Spleen (tissue), 11 donors: ENCODE results near the gene WDR77. TPM values are rescaled to one million over a fixed set of nuclear protein-coding genes. Genes with fewer than 3 reads are reported as not detected.

Source experiments
- DNase-seq: peaks from one replicate; pipeline ENCODE4 v3.0.0-alpha.2; 2020
- H3K27ac ChIP-seq, 8 donors: fragments of 200-600 bp; sonication (generic) in 7 of 8; 1 replicate in 4 of 8; 2 replicates in 4 of 8; pipeline versions ENCODE4 v1.5.0 to v1.8.0; 2016 to 2021; ENCODE audit warnings: inconsistent platforms in 4 of 8, mild to moderate bottlenecking in 4 of 8, moderate library complexity in 1 of 8
- H3K27me3 ChIP-seq, 7 donors: fragments of 200-600 bp; sonication (generic) in 6 of 7; replicated peaks in 1 of 7; 1 replicate in 4 of 7; 2 replicates in 3 of 7; pipeline versions ENCODE4 v1.5.0 to v1.8.0; 2016 to 2021; ENCODE audit warnings: inconsistent platforms in 3 of 7, mild to moderate bottlenecking in 1 of 7
- H3K36me3 ChIP-seq, 6 donors: fragments of 200-600 bp; sonication (generic) in 5 of 6; 1 replicate in 4 of 6; 2 replicates in 2 of 6; pipeline versions ENCODE4 v1.5.0 to v1.8.0; 2016 to 2021; ENCODE audit warnings: inconsistent platforms in 2 of 6
- H3K4me1 ChIP-seq, 6 donors: fragments of 200-600 bp; sonication (generic) in 5 of 6; 1 replicate in 3 of 6; 2 replicates in 3 of 6; pipeline versions ENCODE4 v1.5.0 to v1.8.0; 2016 to 2021; ENCODE audit warnings: inconsistent platforms in 3 of 6
- H3K4me3 ChIP-seq, 8 donors: fragments of 200-600 bp; sonication (generic) in 7 of 8; 1 replicate in 4 of 8; 2 replicates in 4 of 8; pipeline versions ENCODE4 v1.5.0 to v1.8.0; 2016 to 2021; ENCODE audit warnings: inconsistent platforms in 4 of 8, mild to moderate bottlenecking in 4 of 8, moderate library complexity in 2 of 8
- H3K9me3 ChIP-seq, 8 donors: fragments of 200-600 bp; sonication (generic) in 7 of 8; 1 replicate in 4 of 8; 2 replicates in 4 of 8; pipeline versions ENCODE4 v1.5.0 to v1.8.0; 2016 to 2021; ENCODE audit warnings: inconsistent platforms in 4 of 8
- CTCF ChIP-seq, 11 experiments: fragments of 200-600 bp in 7 of 11; fragments of 450-650 bp in 4 of 11; sonication (generic) in 4 of 11; IDR thresholded peaks in 8 of 11; conservative IDR thresholded peaks in 3 of 11; 1 replicate in 7 of 11; 2 replicates in 4 of 11; pipeline versions ENCODE4 v1.4.0 to v1.8.0; 2016 to 2021; ENCODE audit warnings: antibody characterized with exemption in 11 of 11, inconsistent platforms in 4 of 11, mild to moderate bottlenecking in 1 of 11
- POLR2A ChIP-seq, 3 donors: fragments of 450-650 bp; IDR thresholded peaks; one replicate each; pipeline ENCODE4 v1.5.1; 2017; ENCODE audit warnings: antibody characterized with exemption in 3 of 3, mild to moderate bottlenecking in 1 of 3
- POLR2AphosphoS5 ChIP-seq, 3 donors: sonication (generic); formaldehyde crosslinking; IDR thresholded peaks; one replicate each; pipeline ENCODE4 v1.5.1; 2017; ENCODE audit warnings: antibody characterized with exemption in 3 of 3
- WGBS, 5 donors: extraction: QIAGEN DNeasy Blood & Tissue Kit in 3 of 5; methylation state at CpG; one replicate each; pipeline versions ENCODE4 v1.1.5 to v1.1.7; 2013 to 2018; 5-methylcytosine and 5-hydroxymethylcytosine counted together
- intact Hi-C: fragments of 100-400 bp; cut with DNase I; formaldehyde crosslinking; loops from one replicate; pipeline ENCODE4 v1.15.0; 2023; ENCODE audit warnings: low total_unique reads
- polyA plus RNA-seq, 3 donors: library from polyadenylated mRNA; stranded (reverse); fragments of 200-250 nt; gene quantifications; one replicate each; pipeline ENCODE4 v1.2.1, GENCODE V29; 2013
- total RNA-seq, 7 donors: library from RNA; depleted of rRNA in 3 of 7; stranded (reverse); fragments of >200 nt in 3 of 7; fragmentation: NEBNext Ultra II Directional in 4 of 7; extraction: Animal tissue kit (Norgen Biotek cat#: 25700) in 4 of 7; gene quantifications; one replicate each; pipeline versions ENCODE4 v1.1.0 to v1.2.1, GENCODE V29; 2016 to 2021
- donor health status: healthy with polysubstance abuse.
- donor health status: DM: no; HTN: no; CAD: no; lungs with moderate emphysema.
- donor health status: DM: no; HTN: no; CAD: no.
- donor health status: Bipolar disorder and iron deficiency.
- donor health status: healthy.
- donor health status: DM: no; HTN: no; CAD: no.
- donor health status: DM: yes; HTN: yes; CAD: no.

Gene WDR77
- total and polyA plus RNA-seq, 10 donors: 24.8 to 36.6 (median 33.1) TPM

- H3K27ac ChIP-seq: no peak overlapping the region
- 84 to 92% (median 90%) methylated on average over 3 of the region's 3 CpGs for WGBS, 5 donors
- no peaks in the 10 kb centered on the region for H3K27me3 ChIP-seq
- H3K36me3 ChIP-seq: peaks cover 0 to 26% (median 0%) of the 10 kb centered on the region in 6 donors
- H3K4me1 ChIP-seq: no peaks in the 10 kb centered on the region
- intact Hi-C loops: no loop called here
- no peak for TF ChIP-seq POLR2A (IDR thresholded peaks at IDR 0.05)
- TF ChIP-seq POLR2AphosphoS5 (IDR thresholded peaks at IDR 0.05): no peak
- TF ChIP-seq CTCF (IDR thresholded peaks at IDR 0.05 in 8 of 11, conservative IDR thresholded peaks at IDR 0.05 in 3 of 11): no peak
- H3K4me3 ChIP-seq: no peak overlapping the region
- DNase-seq: no peak
- H3K9me3 ChIP-seq: no peaks in the 10 kb centered on the region
These were observed 33.6 kb downstream of the WDR77 start for GRCh38 chr1:111415461-111415860.

GRCh38 chr1:111414756-111415155 lies 34.3 kb downstream of the WDR77 start:
- H3K4me1 ChIP-seq: no peaks in the 10 kb centered on the region
- TF ChIP-seq CTCF (IDR thresholded peaks at IDR 0.05 in 8 of 11, conservative IDR thresholded peaks at IDR 0.05 in 3 of 11): no peak
- TF ChIP-seq POLR2A (IDR thresholded peaks at IDR 0.05): no peak
- TF ChIP-seq POLR2AphosphoS5 (IDR thresholded peaks at IDR 0.05): no peak
- H3K36me3 ChIP-seq: peaks cover 0 to 23% (median 0%) of the 10 kb centered on the region in 6 donors
- no peak overlapping the region for H3K27ac ChIP-seq
- WGBS, 5 donors: 68 to 100% (median 84%) methylated on average over 2 of the region's 2 CpGs; no CpG with 5 or more reads in 1 of the 5 donors
- no peak for DNase-seq
- intact Hi-C loops: no loop called here
- H3K4me3 ChIP-seq: no peak overlapping the region
- H3K9me3 ChIP-seq: no peaks in the 10 kb centered on the region
- H3K27me3 ChIP-seq: no peaks in the 10 kb centered on the region

- intact Hi-C loops: no loop called here
- Histone ChIP-seq H3K27ac (no peak overlapping the region), H3K9me3 (no peaks in the 10 kb centered on the region), H3K4me1 (no peaks in the 10 kb centered on the region), H3K4me3 (no peak overlapping the region), H3K36me3 (peaks cover 0 to 20% (median 0%) of the 10 kb centered on the region in 6 donors), H3K27me3 (no peaks in the 10 kb centered on the region)
- no peak for DNase-seq
- 81 to 89% (median 86%) methylated on average over 2 of the region's 2 CpGs for WGBS, 5 donors
- TF ChIP-seq POLR2AphosphoS5 (IDR thresholded peaks at IDR 0.05) (no peak), CTCF (IDR thresholded peaks at IDR 0.05 in 8 of 11, conservative IDR thresholded peaks at IDR 0.05 in 3 of 11) (no peak), POLR2A (IDR thresholded peaks at IDR 0.05) (no peak)
These were observed 36.2 kb downstream of the WDR77 start for GRCh38 chr1:111412839-111413238.

- Histone ChIP-seq H3K4me3 (no peak overlapping the region), H3K27me3 (no peaks in the 10 kb centered on the region), H3K4me1 (peaks cover 7 to 31% (median 21%) of the 10 kb centered on the region in 6 donors), H3K9me3 (no peaks in the 10 kb centered on the region), H3K27ac (peak overlapping the region in 1 of 8 donors; percentile 63), H3K36me3 (no peaks in the 10 kb centered on the region)
- DNase-seq: no peak
- TF ChIP-seq POLR2A (IDR thresholded peaks at IDR 0.05): no peak
- no peak for TF ChIP-seq CTCF (IDR thresholded peaks at IDR 0.05 in 8 of 11, conservative IDR thresholded peaks at IDR 0.05 in 3 of 11)
- TF ChIP-seq POLR2AphosphoS5 (IDR thresholded peaks at IDR 0.05): no peak
- intact Hi-C loops: no loop called here
- 75 to 97% (median 80%) methylated on average over 6 of the region's 6 CpGs for WGBS, 5 donors
These were observed 41.8 kb downstream of the WDR77 start for GRCh38 chr1:111407301-111407700.
